RWPE2 (cell line): ENCODE data around the gene CST8.

Experiments
- ATAC-seq: fragments of 200-7000 bp; cut with Tn5 transposase; 3 replicates; pipeline ENCODE4 v1.9.1; 2021; ENCODE audit warnings: low read depth
- DNase-seq: peaks from one replicate; pipeline ENCODE4 v3.0.0-alpha.2; 2020; ENCODE audit warnings: low spot score
- H3K27ac ChIP-seq: fragments of 450-650 bp; 2 replicates; pipeline ENCODE4 v1.5.1; 2017; ENCODE audit warnings: mild to moderate bottlenecking; ENCODE audit not compliant: poor library complexity, severe bottlenecking
- H3K27me3 ChIP-seq: fragments of 250-450 bp; sonication (Bioruptor Pico); 2 replicates; pipeline ENCODE4 v1.5.1; 2021; ENCODE audit warnings: mild to moderate bottlenecking, moderate library complexity; ENCODE audit not compliant: insufficient read depth, poor library complexity, severe bottlenecking
- H3K36me3 ChIP-seq: fragments of 250-450 bp; sonication (Bioruptor Pico); 2 replicates; pipeline ENCODE4 v1.5.1; 2020; ENCODE audit warnings: low read depth, mild to moderate bottlenecking, moderate library complexity
- H3K4me1 ChIP-seq: fragments of 250-450 bp; sonication (Bioruptor Pico); 2 replicates; pipeline ENCODE4 v1.5.1; 2021; ENCODE audit warnings: mild to moderate bottlenecking, moderate library complexity; ENCODE audit not compliant: insufficient read depth, poor library complexity, severe bottlenecking
- H3K4me3 ChIP-seq: fragments of 250-450 bp; sonication (Bioruptor Pico); 2 replicates; pipeline ENCODE4 v1.5.1; 2021; ENCODE audit warnings: mild to moderate bottlenecking, moderate library complexity; ENCODE audit not compliant: severe bottlenecking
- H3K9me3 ChIP-seq: fragments of 250-450 bp; sonication (Bioruptor Pico); 2 replicates; pipeline ENCODE4 v1.5.1; 2021; ENCODE audit warnings: mild to moderate bottlenecking, moderate library complexity; ENCODE audit not compliant: severe bottlenecking
- TF ChIP-seq, protein P1 (sequence below): fragments of 450-650 bp; IDR thresholded peaks from one replicate; pipeline ENCODE4 v1.5.1; 2017; ENCODE audit warnings: mild to moderate bottlenecking, moderate library complexity; ENCODE audit not compliant: poor library complexity, severe bottlenecking

Gene CST8

DNA sequence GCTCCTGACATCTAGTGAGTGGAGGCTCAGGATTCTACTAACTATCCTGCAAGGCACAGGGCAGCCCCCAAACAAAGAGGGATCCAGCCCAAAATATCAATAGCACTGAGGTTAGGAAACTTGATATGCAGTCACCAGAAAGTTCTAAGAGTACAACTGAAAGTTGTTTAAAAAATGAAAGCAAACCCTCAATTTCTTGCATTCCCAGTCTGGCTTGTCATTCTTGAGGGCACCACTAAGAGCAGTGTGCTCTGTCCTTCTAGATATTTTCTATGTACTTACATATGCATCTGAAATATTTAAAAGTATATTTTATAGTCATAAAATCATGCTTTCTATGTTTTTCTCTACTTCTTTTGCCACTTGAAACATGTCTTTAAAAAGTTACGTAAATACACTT is 35.9 kb downstream of the CST8 start:
- no peak for ATAC-seq

DNA sequence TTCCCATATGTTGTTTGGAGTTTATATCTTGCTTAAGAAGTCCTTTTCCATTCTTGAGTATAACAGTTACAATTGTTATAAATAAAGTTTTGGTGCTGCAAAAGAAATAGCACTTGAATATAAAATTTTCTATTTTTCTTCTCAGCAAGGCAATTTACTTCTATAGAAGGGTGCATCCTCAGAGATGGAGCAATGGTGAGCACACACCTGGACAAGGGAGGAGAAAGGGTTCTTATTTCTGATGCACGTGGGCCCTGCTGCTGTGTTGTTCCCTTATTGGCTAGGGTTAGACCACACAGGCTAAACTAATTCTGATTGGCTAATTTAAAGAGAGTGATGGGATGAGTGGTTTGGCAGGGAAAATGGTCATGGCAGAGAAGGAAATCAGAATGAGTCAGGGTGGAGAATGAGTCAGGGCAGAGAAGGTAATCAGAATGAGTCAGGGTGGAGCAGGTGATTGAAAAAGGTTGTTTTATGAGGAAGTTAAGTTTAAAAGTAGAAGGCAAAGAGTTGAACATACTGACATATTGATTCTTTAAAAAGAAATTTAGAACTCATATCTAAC is 38.0 kb downstream of the CST8 start:
- no peaks in the 10 kb centered on the region for H3K36me3 ChIP-seq
- H3K27me3 ChIP-seq: no peaks in the 10 kb centered on the region
- no peaks in the 10 kb centered on the region for H3K4me1 ChIP-seq
- DNase-seq (no peak), ATAC-seq (no peak)
- TF ChIP-seq, protein P1, sequence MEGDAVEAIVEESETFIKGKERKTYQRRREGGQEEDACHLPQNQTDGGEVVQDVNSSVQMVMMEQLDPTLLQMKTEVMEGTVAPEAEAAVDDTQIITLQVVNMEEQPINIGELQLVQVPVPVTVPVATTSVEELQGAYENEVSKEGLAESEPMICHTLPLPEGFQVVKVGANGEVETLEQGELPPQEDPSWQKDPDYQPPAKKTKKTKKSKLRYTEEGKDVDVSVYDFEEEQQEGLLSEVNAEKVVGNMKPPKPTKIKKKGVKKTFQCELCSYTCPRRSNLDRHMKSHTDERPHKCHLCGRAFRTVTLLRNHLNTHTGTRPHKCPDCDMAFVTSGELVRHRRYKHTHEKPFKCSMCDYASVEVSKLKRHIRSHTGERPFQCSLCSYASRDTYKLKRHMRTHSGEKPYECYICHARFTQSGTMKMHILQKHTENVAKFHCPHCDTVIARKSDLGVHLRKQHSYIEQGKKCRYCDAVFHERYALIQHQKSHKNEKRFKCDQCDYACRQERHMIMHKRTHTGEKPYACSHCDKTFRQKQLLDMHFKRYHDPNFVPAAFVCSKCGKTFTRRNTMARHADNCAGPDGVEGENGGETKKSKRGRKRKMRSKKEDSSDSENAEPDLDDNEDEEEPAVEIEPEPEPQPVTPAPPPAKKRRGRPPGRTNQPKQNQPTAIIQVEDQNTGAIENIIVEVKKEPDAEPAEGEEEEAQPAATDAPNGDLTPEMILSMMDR: no peak
- no peak overlapping the region for H3K4me3 ChIP-seq
- H3K9me3 ChIP-seq: peaks cover 10% of the 10 kb centered on the region
- H3K27ac ChIP-seq: no peak overlapping the region

More for the DNA sequence above, 35.9 kb downstream of the CST8 start:
- Histone ChIP-seq H3K36me3 (no peaks in the 10 kb centered on the region), H3K9me3 (peaks cover 10% of the 10 kb centered on the region), H3K4me1 (no peaks in the 10 kb centered on the region), H3K4me3 (no peak overlapping the region), H3K27ac (no peak overlapping the region), H3K27me3 (no peaks in the 10 kb centered on the region)
- DNase-seq: no peak
- TF ChIP-seq, protein P1: no peak

DNA sequence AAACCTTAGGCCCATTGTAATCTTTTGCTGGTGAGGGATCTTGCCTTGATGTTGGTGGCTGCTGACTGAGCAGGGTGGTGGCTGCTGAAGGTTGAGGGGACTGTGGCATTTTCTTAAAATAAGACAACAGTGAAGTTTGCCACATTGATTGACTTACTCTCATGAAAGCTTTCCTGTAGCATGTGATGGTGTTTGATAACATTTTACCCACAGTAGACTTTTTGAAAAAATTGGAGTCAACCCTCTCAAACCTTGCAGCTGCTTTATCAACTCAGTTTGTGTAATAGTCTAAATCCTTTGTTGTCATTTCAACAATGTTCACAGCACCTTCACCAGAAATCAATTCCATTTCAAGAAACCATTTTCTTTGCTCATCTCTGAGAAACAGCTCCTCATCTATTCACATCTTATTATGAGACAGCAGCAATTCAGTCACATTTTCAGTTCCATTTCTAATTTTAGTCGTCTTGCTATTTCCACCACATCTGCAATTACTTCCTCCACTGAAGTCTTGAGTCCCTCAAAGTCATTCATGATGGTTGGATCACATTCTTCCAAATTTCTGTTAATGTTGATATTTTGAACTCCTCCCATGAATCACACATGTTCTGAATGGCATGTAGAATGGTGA is 40.1 kb downstream of the CST8 start:
- no peak for ATAC-seq
- TF ChIP-seq, protein P1: no peak
- Histone ChIP-seq H3K27me3 (no peaks in the 10 kb centered on the region), H3K4me3 (no peak overlapping the region), H3K36me3 (no peaks in the 10 kb centered on the region), H3K4me1 (no peaks in the 10 kb centered on the region), H3K9me3 (peaks cover 10% of the 10 kb centered on the region), H3K27ac (no peak overlapping the region)
- DNase-seq: no peak

DNA sequence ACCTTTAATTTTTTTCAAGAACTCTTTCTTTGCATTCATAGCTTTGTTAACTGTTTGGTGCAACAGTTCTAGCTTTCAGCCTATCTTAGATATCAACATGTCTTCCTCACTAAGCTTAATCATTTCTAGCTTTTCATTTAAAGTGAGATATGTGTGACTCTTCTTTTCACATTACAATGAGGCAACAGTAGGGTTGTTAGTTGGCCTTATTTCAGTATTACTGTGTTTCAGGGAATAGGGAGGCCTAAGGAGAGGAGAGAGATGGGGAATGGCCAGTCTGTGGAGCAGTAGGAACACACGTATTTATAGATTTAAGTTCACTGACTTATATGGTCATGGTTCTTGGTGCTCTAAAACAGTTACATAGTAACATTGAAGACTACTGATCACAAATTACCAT is 41.6 kb downstream of the CST8 start:
- Histone ChIP-seq H3K4me3 (no peak overlapping the region), H3K9me3 (peaks cover 10% of the 10 kb centered on the region), H3K27me3 (no peaks in the 10 kb centered on the region), H3K36me3 (no peaks in the 10 kb centered on the region), H3K4me1 (no peaks in the 10 kb centered on the region), H3K27ac (no peak overlapping the region)
- no peak for ATAC-seq
- no peak for DNase-seq
- TF ChIP-seq, protein P1: no peak

DNA sequence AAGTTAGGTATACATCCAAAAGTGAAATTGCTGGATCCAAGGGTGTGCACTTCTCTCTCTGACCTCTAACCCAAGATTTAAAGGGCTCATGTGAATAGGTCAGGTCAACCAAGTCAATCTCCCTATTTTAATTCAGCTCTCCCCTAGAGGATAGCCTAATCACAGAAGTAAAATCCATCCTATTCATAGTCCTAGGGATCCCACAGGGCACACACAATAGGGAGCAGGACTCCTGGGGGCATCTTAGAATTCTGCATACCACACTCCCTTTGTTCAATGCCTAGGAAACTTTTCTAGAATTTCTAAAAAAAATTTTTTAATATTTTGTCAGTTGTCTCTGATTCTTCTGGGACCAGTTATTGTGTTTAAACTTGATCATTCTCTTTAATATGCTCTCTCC is 42.2 kb downstream of the CST8 start:
- peaks cover 5% of the 10 kb centered on the region for H3K9me3 ChIP-seq
- H3K4me1 ChIP-seq: no peaks in the 10 kb centered on the region
- ATAC-seq: no peak
- no peak for DNase-seq
- no peak overlapping the region for H3K4me3 ChIP-seq
- no peak overlapping the region for H3K27ac ChIP-seq
- TF ChIP-seq, protein P1: no peak
- no peaks in the 10 kb centered on the region for H3K27me3 ChIP-seq
- H3K36me3 ChIP-seq: no peaks in the 10 kb centered on the region
